ENCODE data around the gene GGTLC2.
"Not testable (repeated sequence)": the region's sequence is repeated elsewhere in the genome, so short reads cannot be mapped to it uniquely, and the experiment has no call there.

Gene GGTLC2

GRCh38 chr22:22604326-22605073 lies 39.9 kb upstream of the GGTLC2 start:
- Histone ChIP-seq H3K27me3 (replicated peaks) (peaks cover 35% of the 10 kb centered on the region), H3K27ac (no peak overlapping the region), H3K4me3 (ENCODE audit: low read depth, low read length) (no peak overlapping the region), H3K36me3 (replicated peaks) (no peaks in the 10 kb centered on the region)
- TF ChIP-seq CTCF (IDR thresholded peaks at IDR 0.05; ENCODE audit: low read depth, low read length, missing control alignments) = no peak
- in situ Hi-C loops (cut with HindIII; ENCODE audit: low pct_ligation_motif_present, low sequenced_read_pairs) = no loop called here
- no peak for DNase-seq

- no peak for TF ChIP-seq CTCF (IDR thresholded peaks at IDR 0.05; ENCODE audit: low read depth, low read length, missing control alignments)
- Histone ChIP-seq H3K27me3 (replicated peaks) (peaks cover 35% of the 10 kb centered on the region), H3K4me3 (ENCODE audit: low read depth, low read length) (no peak overlapping the region), H3K27ac (peak overlapping the region; percentile 13), H3K36me3 (replicated peaks) (no peaks in the 10 kb centered on the region)
- DNase-seq = no peak
- in situ Hi-C loops (cut with HindIII; ENCODE audit: low pct_ligation_motif_present, low sequenced_read_pairs) = no loop called here
Measured at GRCh38 chr22:22605074-22605404, 39.4 kb upstream of the GGTLC2 start.

GRCh38 chr22:22608022-22608421 lies 36.4 kb upstream of the GGTLC2 start:
- peaks cover 38% of the 10 kb centered on the region for H3K27me3 ChIP-seq (replicated peaks)
- H3K4me3 ChIP-seq (ENCODE audit: low read depth, low read length); DNase-seq; in situ Hi-C loops (cut with HindIII; ENCODE audit: low pct_ligation_motif_present, low sequenced_read_pairs); H3K36me3 ChIP-seq (replicated peaks): not testable (repeated sequence)
- H3K27ac ChIP-seq = peak overlapping the region; percentile 25

GRCh38 chr22:22609291-22609690 lies 35.1 kb upstream of the GGTLC2 start:
- TF ChIP-seq CTCF (IDR thresholded peaks at IDR 0.05; ENCODE audit: low read depth, low read length, missing control alignments) = no peak
- Histone ChIP-seq H3K36me3 (replicated peaks) (no peaks in the 10 kb centered on the region), H3K4me3 (ENCODE audit: low read depth, low read length) (no peak overlapping the region), H3K27me3 (replicated peaks) (peaks cover 28% of the 10 kb centered on the region), H3K27ac (no peak overlapping the region)
- in situ Hi-C loops (cut with HindIII; ENCODE audit: low pct_ligation_motif_present, low sequenced_read_pairs) = no loop called here
- no peak for DNase-seq

- no peak overlapping the region for H3K4me3 ChIP-seq (ENCODE audit: low read depth, low read length)
- TF ChIP-seq CTCF (IDR thresholded peaks at IDR 0.05; ENCODE audit: low read depth, low read length, missing control alignments) = no peak
- no peak overlapping the region for H3K27ac ChIP-seq
- H3K27me3 ChIP-seq (replicated peaks) = peaks cover 31% of the 10 kb centered on the region
- no peaks in the 10 kb centered on the region for H3K36me3 ChIP-seq (replicated peaks)
- no peak for DNase-seq
- in situ Hi-C loops (cut with HindIII; ENCODE audit: low pct_ligation_motif_present, low sequenced_read_pairs) = no loop called here
Measured at GRCh38 chr22:22612516-22612915, 31.9 kb upstream of the GGTLC2 start.

- TF ChIP-seq CTCF (IDR thresholded peaks at IDR 0.05; ENCODE audit: low read depth, low read length, missing control alignments) = no peak
- Histone ChIP-seq H3K4me3 (ENCODE audit: low read depth, low read length) (no peak overlapping the region), H3K27me3 (replicated peaks) (peaks cover 43% of the 10 kb centered on the region), H3K36me3 (replicated peaks) (no peaks in the 10 kb centered on the region), H3K27ac (no peak overlapping the region)
- no peak for DNase-seq
- in situ Hi-C loops (cut with HindIII; ENCODE audit: low pct_ligation_motif_present, low sequenced_read_pairs) = no loop called here
Measured at GRCh38 chr22:22614065-22614464, 30.3 kb upstream of the GGTLC2 start.

All from brain microvascular endothelial cell (primary cell).